AG09319 (cell line): ENCODE data around the gene CATSPER1.

Source experiments
- DNase-seq: peaks from one replicate; pipeline ENCODE4 v3.0.0-alpha.2; 2010; ENCODE audit warnings: low read depth; ENCODE audit errors: extremely low read depth
- TF ChIP-seq, protein P1 (sequence below): IDR thresholded peaks from 2 replicates; pipeline ENCODE4 v1.5.1; 2011; ENCODE audit warnings: low read depth, mild to moderate bottlenecking, inconsistent platforms, low read length, moderate library complexity

Gene CATSPER1

DNA sequence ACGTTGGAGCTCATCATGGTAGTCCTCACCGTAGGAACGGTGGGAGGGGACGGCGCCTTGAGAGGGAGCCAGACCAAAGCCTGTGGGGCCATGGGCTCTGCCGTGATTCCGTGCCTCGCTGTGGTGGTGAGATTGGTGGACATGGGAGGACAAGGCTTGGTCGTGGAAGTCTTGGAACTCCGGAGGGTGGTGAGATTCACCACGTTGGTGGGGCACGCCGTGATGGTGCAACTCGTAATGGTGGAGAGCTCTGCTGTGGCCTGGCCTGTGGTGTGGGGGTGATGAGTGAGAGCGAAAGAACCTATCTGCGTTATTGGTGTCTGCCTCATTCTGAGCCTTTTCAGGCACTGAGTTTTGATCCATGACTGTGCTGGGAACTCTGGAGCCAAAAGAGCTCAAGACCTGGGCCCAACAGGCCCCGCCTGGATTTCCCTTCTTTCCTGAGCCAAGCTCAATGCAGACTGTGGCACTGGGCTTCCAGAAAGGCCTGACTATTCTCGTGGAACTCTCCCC, at the start of gene CATSPER1:
Gene CATSPER1 (minus strand): TSS at position 463 of the 513 bp plus-strand sequence. CDS start 100 bp downstream, at position 363.
- no peak for DNase-seq
- TF ChIP-seq, protein P1, sequence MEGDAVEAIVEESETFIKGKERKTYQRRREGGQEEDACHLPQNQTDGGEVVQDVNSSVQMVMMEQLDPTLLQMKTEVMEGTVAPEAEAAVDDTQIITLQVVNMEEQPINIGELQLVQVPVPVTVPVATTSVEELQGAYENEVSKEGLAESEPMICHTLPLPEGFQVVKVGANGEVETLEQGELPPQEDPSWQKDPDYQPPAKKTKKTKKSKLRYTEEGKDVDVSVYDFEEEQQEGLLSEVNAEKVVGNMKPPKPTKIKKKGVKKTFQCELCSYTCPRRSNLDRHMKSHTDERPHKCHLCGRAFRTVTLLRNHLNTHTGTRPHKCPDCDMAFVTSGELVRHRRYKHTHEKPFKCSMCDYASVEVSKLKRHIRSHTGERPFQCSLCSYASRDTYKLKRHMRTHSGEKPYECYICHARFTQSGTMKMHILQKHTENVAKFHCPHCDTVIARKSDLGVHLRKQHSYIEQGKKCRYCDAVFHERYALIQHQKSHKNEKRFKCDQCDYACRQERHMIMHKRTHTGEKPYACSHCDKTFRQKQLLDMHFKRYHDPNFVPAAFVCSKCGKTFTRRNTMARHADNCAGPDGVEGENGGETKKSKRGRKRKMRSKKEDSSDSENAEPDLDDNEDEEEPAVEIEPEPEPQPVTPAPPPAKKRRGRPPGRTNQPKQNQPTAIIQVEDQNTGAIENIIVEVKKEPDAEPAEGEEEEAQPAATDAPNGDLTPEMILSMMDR, result no peak

DNA sequence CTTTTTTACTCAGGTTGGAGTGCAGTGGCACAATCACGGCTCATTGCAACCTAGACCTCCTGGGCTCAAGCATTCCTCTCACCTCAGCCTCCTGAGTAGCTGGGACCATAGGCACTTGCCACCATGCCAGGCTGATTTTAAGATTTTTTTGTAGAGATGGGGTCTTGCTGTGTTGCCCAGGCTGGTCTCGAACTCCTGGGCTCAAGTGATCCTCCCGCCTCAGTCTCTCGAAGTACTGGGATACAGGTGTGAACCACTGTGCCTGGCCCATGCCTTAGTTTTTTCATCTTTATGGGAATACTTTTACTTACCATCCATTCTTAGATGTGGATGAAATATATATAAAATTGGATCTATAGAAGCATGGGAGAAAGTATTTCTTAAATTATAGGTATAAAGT, 49.0 kb upstream of the CATSPER1 start:
- no peak for DNase-seq
- TF ChIP-seq, protein P1, result no peak

GRCh38 chr11:66073669-66074068, 47.4 kb upstream of the CATSPER1 start:
- TF ChIP-seq, protein P1, result no peak
- DNase-seq, result no peak

DNA sequence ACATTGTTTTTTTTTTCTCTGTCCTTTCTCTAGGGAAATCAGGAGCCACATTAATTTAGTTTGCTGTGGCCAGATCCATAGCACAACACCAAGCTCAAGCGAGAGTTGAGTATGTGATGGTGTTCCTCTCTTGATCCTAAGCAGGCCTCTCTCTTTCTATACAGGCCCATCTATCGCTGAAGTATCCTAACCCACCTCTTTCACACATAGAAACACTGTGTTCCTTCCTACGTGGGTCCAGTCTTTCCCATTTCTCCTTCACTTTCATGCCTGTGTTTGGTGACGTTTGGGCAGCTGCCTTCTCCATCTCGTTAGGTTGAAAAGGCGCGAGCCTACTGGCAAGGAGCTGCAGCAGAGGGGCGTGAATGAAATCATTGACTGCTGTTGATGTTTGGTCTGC, 46.2 kb upstream of the CATSPER1 start:
- DNase-seq, result no peak
- TF ChIP-seq, protein P1, result no peak

GRCh38 chr11:66072081-66072480, 45.8 kb upstream of the CATSPER1 start:
- TF ChIP-seq, protein P1, result no peak
- DNase-seq, result no peak

GRCh38 chr11:66071381-66071801, 45.1 kb upstream of the CATSPER1 start:
- TF ChIP-seq, protein P1, result no peak
- no peak for DNase-seq

DNA sequence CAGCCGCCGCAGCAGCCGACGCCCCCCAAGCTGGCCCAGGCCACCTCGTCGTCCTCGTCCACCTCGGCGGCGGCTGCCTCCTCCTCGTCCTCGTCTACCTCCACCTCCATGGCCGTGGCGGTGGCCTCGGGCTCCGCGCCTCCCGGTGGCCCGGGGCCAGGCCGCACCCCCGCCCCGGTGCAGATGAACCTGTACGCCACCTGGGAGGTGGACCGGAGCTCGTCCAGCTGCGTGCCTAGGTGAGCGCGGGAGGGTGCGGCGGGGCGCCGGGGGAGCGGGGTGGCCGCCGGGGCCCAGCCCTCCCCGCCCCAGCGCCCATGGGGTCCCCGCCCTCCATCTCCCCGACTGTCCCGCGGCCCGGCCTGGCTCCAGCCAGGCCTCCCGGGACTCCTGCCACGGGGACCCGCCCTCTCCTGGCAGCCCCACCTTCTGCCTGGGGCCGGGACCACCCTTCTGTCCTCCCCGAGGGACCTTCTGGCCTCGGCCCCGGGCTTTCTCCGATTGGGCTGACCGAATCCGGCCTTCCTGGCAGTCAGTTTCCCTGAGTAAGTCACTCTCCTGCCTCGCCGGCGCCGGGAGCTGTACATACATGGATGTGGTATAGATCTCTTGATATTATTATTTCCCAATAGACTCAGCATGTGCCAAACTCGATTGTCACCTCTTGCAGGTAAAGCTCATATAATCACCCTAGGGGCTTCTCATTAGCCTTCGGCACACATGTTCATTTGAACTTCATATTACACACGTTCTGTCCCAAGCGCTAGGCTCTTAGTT, 44.5 kb upstream of the CATSPER1 start:
- TF ChIP-seq, protein P1, result no peak
- DNase-seq, result no peak
